ENCODE results near the gene PPHLN1.

DNA sequence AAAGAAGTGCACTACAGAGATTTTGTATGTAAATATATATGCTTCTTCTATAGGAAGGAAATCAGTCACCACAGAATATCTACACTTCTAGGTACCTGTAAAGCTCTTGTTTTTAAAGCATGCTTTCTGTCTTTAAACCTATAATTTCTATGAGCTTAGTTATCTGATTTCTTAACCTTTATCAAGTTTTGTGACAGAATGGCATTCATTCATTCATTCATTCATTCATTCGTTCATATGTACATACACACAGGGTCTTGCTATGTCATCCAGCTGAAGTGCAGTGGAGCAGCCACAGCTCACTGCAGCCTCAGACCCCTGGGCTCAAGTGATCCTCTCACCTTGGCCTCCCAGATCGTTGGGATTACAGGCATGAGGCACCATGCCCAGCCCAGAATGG is 16.1 kb downstream of the PPHLN1 start:
- TF ChIP-seq CTCF (IDR thresholded peaks at IDR 0.05) (no peak), POLR2A (IDR thresholded peaks at IDR 0.05) (no peak)

All from Peyer's patch (tissue), 4 donors.